HG03575 (cell line): ENCODE data around the gene DCAF4.

Source experiments
- ATAC-seq: cut with Tn5 transposase; IDR thresholded peaks from one replicate; pipeline ENCODE4 v1.9.1; 2021; ENCODE audit not compliant: unreplicated experiment, insufficient number of reproducible peaks, low FRiP score; ENCODE audit errors: extremely low read depth

DCAF4 gene

DNA sequence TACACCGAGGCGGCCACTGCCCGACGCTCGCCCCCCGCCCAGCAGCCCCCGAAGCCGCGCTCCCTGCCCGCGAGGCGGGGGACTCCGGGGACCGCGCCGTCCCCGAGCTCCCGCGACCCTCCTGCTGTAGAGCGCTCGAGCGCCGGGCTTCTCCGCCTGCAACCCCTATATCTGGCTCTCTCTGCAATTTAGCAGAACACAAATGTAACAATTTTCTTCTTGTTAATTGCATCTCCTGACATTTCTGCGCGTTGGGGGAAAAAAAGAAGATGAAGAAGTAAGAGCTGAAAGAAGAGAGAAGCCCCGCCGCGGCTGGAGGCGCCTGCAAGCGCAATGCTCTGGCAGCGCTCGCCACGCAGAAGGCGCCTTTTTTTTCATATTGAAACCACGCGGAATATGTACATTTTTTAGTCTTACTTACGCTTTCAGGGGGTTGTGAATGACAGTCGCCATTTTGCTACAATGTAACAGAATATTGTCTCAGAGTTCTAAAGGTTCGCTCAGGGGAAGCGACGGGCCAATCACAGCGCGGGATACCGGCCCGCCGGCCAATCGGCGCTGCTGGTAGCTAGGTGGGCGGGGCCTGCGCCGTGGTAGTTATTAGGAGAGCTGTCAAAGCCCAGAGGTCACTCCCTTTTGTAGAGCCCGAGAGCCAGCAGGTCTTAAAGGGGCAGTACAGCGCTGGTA, 32.5 kb upstream of the DCAF4 start, which contains the start of gene DPF3:
Gene DPF3, minus strand, starts transcription at position 466 of the 687 bp plus-strand sequence. Its CDS starts 13 bp downstream, at position 453.
- ATAC-seq: peak; percentile 68

DNA sequence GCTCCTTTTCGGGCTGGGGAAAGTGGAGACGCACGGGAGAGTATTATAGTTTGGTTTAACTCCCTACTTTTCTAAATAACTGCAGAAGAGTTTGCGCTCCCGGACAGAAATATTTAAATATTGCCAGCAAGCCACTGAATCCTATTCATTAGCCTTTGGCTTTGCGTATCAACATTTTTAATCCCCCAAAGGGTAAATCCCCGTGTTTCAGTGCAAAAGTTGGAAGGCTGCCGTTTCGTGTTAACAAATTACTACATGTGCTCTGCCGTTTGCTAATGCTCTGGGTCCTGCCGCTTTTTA, 32.0 kb upstream of the DCAF4 start:
- no peak for ATAC-seq

DNA sequence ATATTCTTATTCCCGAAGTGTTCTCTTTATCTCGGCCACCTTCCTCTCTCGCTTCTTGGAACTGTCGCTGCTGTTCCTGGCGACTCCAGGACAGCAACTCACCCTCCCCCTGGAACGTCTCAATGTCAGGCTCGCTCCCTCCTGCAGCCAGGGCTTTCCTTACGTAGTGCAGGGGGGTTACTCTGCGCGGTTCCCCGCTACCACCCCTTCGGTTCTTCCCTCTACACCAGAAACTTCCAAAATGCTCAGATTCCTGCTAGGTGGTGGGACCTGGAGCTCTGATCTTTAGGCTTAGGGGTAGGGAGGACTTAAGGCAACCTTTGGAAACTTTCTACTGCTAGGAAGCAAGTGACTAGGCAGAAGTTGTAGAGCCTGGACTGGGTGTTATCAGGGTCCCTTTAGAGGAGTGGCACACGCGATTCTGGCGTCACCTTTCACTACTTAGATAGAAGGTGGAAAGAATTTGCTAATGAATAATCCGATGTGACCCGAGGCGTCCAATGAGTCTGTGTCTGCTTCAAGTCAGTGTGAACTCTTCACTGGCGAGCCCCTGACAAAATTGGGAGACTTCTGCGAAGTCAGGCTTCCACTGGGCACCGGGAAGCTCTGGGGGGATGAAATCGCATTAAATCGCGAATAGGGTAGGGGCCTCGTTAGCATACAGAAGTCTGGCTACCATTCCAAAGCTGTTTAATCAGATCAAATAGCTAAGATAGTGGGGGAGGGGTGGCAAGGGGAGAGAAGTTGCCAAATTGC, 31.5 kb upstream of the DCAF4 start:
- no peak for ATAC-seq

DNA sequence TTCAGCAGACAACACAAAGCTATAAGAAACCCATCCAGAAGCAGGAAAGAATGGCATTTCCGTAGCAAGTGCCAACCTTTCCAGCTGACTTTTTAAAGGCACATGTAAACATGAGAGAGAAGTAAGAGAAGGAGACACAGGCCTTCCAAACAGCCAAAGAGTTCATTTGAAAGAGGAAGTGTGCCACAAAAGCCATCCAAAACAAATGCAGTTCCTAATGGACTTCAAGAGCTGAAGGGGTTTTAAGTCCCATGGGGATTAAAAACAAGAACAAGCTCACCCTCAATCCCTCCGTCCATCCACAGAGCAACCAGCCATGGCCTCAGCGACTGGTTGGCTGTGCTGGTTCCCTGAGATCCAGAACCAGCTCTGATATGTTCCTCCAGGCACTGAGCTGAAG, 27.8 kb upstream of the DCAF4 start:
- ATAC-seq: no peak

DNA sequence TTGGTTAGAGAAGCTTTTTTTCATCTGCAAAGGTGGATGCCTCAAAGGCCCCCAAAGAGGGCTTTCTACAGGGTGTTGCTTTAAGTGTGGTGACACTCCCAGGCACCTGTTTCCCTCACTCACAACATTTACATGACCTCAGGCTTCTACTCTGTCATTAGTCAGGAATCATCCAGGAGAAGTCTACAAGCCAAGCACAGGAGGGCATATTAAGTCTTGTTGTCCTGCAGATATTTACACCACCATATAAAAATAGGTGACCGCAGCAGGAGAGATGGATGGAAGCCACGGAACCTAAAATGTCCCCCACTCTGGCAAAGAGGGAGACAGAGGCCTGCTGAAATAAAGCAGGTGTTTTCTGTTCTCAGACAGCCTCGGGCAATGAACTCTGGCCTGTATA, 24.9 kb upstream of the DCAF4 start:
- no peak for ATAC-seq

DNA sequence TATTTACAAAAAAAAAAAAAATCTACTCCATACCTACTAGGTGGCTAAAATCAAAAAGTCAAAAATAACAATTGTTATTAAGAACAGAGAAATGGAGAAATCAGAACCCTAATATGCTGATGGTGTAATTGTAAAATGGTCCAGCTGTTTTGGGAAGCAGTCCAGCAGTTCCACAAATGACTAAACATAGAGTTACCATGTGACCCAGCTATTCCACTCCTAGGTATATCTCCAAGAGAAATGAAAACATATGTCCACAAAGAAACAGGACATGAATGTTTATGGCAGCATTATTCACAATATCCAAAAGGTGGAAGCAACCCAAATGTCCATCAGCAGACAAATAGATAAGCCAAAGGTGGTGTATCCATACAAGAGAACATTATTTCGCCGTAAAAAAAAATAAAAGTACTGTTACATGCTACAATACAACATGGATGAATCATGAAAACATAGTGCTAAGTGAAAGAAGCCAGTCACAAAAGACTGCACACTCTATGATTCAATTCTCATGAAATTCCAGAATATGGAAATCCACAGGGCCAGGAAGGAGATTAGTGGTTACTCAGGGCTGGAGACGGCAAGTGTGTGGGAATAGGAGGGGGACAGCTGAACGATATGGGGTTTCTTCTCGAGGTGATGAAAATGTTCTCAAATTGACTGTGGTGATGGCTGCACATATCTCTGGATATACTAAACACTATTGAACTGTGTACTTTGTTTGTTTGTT, 23.3 kb upstream of the DCAF4 start:
- no peak for ATAC-seq

DNA sequence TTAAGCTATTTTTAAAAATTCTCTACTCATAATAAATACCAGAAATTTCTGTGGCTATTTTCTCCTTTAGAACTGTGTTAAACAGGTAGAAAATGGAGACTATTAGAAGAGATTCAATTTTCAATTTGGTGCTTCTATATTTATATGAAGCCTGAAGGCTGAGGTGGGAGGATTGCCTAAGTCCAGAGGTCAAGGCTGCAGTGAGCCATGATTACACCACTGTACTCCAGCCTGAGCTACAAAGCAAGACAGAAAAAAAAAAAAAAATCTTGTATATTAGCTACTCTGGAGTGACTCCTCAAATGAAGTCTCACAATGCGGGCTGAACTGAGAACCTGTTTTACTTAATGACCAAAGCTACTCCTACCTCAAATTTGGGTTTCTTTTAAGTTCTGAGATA, 22.5 kb upstream of the DCAF4 start:
- no peak for ATAC-seq

DNA sequence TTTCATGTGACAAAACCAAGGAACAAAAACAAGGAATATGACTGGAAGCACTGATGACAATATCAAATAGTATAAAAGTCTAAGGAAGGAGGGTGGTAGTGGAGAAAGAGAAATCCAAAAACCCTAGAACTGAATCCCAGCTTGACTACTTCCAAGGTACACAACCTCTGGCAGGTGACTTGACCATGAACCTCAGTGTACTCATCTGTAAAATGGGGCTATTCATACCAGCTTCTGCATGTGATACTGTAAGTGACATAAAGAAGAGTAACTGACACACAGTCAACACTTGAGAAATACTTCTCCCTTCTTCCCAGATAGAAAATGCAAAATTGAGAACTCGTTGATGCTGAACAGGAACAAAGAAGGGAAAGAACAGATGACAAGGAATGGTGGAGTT, 22.0 kb upstream of the DCAF4 start:
- ATAC-seq: no peak

DNA sequence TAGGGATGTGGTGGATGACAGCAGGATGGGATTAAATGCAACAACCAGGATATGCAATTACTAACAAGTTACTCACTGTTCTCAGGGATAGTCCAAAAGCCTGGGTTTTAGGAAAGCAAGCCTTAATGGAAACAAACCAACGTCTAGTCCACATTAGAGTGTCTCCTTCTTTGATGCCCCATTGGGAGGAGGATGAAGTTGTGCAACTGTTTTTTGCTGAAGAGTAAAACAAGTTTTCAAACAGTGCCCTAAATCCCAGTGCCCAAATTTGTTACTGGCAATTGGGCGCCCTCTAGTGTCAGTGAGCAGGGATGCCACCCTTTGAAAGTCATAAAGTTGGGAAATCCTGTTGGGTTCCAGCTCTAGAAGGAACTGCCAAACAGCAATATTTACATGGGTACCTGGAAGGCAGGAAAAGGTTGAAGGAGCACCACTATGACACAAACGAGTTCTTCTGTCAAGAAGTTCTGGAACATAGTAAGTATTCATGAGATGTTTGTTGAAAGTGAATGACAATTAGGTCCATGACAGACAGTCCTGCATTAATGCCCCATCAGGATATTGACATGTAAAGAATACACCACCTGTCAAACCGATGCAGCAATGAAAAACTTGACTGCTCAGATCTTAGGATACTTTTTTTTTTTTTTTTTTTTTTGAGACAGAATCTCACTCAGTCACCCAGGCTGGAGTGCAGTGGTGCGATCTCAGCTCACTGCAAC, 21.3 kb upstream of the DCAF4 start:
- no peak for ATAC-seq

DNA sequence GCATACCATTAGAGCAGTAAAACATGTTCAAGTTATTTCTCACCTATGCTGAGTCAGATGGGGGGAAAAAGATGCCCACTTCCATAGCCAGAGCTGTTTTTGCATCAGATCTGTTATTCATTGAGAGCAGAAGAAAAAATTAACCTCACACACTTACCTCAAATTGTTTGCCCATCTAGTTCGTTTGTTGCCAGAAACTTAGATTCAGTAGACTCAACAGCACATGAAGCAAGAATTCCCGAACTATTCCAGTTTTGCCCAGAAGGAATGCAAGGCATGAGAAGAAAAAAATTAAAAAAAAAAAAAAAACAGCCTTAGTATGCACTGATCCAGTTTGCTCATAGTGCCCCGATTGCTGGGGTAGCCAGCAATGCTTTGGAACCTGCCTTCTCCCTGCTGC, 19.9 kb upstream of the DCAF4 start:
- ATAC-seq: no peak

DNA sequence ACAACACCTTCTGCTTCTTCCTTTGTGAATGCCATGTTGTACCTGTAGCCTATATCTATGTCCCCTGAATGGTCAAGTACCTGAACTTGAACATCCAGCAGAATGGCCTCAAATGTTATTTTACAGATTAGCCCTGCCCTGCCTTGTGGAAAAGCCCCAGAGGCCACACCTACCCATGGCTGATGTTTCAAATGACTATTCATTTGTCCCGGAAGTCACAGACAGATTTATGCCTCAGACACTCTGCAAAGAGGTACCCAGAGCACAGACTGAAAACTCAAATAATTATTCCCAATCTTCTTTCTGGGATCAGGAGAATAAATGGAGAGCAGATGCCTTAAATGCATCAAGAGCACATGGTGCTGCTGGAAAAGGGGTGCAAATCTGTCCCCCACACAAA, 19.4 kb upstream of the DCAF4 start:
- no peak for ATAC-seq

DNA sequence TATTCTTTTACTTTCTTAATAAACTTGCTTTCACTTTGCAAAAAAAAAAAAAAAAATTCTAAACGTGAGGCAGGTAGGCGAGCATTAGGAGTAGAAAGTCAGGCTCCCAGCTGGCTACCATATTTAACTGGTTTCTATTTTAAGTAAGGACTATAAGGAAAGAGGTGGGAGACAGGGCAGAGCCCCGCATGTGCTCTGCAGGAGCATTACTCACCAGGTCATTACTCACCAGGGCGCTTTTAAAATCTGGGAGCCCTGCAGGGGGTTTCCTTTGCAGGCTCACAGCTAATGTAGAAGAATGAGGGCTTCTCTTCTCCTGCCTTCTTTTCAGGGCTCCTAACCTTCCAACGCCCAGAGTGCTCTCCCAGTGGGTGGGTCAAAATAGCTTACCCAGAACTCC, 18.4 kb upstream of the DCAF4 start:
- ATAC-seq: no peak

DNA sequence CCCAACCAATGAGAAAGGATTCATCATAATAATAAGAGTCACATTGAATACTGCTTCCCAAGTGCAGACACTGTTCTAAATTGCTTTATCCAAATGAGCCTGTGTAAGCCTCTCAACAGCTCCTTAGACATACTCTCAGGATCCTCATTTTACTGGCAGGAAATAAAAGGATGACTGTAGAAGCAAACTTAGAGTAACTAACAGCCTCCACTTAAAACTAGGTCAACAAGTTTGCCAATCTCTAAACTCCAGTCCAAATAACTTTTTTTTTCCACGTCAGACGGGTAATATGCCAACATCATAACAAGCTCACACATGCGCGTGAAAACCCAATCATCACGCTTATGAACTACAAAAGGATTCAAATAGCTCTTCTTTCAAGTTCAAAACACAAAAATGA, 17.1 kb upstream of the DCAF4 start:
- no peak for ATAC-seq

DNA sequence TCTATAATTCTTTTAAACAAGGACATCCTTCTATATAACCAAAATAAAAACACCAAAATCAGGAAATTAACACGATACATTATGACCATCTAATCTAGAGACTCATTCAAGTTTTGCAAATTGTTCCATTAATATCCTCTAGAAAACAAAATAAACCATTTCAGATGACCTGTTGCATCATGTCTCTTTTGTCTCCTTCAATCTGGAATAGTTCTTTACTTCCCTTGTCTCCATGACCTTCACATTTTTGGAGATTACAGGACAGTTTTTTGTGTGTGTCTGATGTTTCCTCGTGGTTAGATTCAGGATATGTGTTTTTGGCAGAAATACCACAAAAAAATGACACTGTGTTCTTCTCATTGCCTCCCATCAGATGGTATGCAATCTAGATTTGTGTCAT, 12.5 kb upstream of the DCAF4 start:
- ATAC-seq: no peak

DNA sequence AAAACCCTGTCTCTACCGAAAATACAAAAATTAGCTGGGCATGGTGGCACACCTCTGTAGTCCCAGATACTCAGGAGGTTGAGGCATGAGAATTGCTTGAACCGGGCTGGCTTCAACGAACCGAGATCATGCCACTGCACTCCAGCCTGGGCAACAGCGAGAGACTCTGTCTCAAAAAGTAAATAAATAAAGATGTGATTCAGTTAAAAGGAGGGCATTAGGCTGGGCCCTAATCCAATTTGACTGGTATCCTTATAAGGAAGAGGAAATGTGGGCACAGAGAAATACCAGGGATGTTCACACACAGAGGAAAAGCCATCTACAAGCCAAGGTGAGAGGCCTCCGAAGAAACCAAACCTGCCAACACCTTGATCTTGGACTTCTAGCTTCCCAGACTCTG, 10.1 kb upstream of the DCAF4 start:
- no peak for ATAC-seq

DNA sequence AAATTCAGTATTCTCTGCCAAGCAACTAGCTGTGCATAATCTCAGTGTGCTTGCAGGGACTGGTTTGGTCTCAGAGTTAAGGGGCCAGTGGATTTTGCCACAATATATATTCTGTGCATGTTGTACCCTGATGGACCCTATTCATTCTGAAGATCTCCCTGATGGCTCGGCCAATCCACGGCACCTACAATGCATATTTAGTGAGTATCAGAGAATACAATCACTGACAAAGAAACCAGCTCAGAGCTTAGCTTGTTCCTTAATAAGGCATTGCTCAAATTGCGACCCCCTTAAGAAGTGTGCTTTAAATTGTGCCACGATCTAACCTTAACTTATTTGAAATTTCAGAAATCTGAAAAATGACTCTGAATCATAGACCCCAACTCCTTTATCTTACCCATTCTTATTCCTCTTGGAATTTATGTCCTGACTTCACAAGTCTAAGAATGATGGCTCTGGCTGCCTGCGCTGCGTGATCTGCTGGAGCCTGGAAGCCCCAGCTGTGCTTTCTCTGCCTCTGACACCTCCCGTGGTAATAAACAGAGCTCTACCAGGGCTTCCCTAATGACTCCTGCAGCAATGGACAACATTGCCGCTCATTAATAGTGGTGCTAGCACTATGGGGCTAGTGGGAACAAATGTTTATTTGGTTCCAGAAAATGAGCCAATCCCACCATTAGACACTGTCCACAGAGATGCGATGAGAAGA, 9.0 kb upstream of the DCAF4 start:
- ATAC-seq: no peak

DNA sequence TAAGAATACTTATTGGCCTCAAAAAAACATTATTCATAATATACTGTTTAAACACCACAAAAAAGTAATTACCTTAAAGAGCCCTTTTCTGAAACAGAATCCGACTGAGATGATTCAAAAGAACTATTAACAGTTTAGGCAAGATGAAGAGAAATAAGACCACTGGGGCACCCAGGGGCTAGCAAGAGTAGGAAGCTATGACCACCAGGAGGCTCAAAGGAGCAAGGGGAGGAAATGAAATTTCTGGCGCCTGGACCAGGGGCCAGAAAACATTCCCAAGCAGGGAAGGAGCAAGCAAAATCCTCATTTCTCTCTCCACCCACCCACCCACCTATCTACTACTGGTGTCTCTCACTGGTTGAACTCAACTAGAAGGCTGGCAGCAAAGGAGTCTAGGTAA, 6.3 kb upstream of the DCAF4 start:
- no peak for ATAC-seq

DNA sequence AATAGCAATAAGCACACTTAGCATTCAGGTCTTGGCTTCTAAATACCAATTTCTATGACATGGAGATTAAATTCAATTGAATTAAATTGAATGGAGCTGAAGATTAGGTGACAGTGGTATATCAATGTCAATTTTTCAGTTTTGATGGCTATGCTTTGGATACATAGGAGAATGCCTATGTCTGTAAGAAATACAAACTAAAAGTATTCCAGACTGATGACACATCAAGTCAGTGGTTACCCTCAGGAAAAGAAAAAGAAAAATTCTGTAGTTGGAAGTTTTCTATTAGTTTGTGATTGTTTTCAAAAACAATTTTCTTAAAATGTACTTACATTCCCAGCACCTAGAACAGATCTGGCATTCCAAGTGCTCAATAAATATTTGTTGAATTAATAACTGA, 4.9 kb upstream of the DCAF4 start:
- no peak for ATAC-seq

DNA sequence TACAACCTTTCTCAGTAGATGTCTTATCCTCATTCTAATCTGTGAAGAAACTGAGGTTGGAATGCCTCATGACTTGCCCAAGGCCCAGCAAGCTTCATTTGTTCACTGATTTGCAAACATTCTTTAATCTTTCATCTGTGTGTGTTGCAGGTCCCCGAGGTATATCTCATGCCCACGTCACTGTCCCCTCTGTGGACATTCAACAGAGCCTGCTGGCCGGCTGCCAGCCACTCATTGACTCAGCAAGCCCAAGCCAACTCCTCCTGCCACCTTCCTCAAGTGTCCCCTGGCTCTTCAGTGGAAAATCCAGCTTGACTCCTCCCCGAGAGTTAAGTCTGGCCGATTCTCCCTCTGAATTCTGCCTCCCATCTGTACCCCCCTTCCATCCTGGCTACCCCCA, 1.9 kb upstream of the DCAF4 start:
- ATAC-seq: no peak
